ENCODE results near the gene GPR143. TPM values are rescaled to one million over a fixed set of nuclear protein-coding genes. Genes with fewer than 3 reads are reported as not detected.

The GPR143 gene
- total RNA-seq, 1 experiment from 2014 or later = 4.3 TPM

Other genes starting within 250 kb of the GPR143 start
- gene SHROOM2, start 20.6 kb upstream of the GPR143 start, total RNA-seq (2014; rRNA removed; shearing (Covaris generic)) = 27.3 and 29.3 TPM in 2 replicates
- gene CLDN34, start 201.5 kb upstream of the GPR143 start, total RNA-seq (2014; rRNA removed; shearing (Covaris generic)) = 0.29 TPM in 1 of 2 replicates, not detected in the other